ENCODE results near the gene POPDC3.

GRCh38 chr6:105204768-105205167 lies 25.0 kb upstream of the POPDC3 start:
- TF ChIP-seq POLR2A (IDR thresholded peaks at IDR 0.05), result no peak
- no peak for TF ChIP-seq CTCF (IDR thresholded peaks at IDR 0.05)
